Kidney (tissue), 14 donors: Measurements from ENCODE around the gene PCDH9. TPM values are rescaled to one million over a fixed set of nuclear protein-coding genes. Genes with fewer than 3 reads are reported as not detected.

Source experiments
- DNase-seq, 5 donors: peaks; one replicate each; pipeline ENCODE4 v3.0.0-alpha.2; 2013 to 2020
- FAIRE-seq: peaks from 2 replicates; lab custom pipeline; 2012; peaks lifted over from hg19 to GRCh38; lab: Jason Lieb, UNC
- H3K27ac ChIP-seq, 2 donors: one replicate each; pipeline ENCODE4 v1.7.0; 2013; ENCODE audit warnings: low read depth in 2 of 2, low read length in 2 of 2, inconsistent platforms in 1 of 2
- H3K27me3 ChIP-seq: one replicate; pipeline ENCODE4 v1.7.1; 2013; ENCODE audit warnings: low read length, inconsistent platforms; ENCODE audit not compliant: control insufficient read depth, insufficient read depth
- H3K36me3 ChIP-seq, 3 donors: one replicate each; pipeline versions ENCODE4 v1.7.0 to v1.7.1; 2013; ENCODE audit warnings: low read length in 3 of 3, control low read depth in 1 of 3, inconsistent platforms in 1 of 3; ENCODE audit not compliant: insufficient read depth in 3 of 3, control insufficient read depth in 2 of 3
- H3K4me1 ChIP-seq, 3 donors: one replicate each; pipeline versions ENCODE4 v1.7.0 to v1.7.1; 2013; ENCODE audit warnings: low read length in 3 of 3, inconsistent platforms in 1 of 3, low read depth in 1 of 3; ENCODE audit not compliant: control insufficient read depth in 2 of 3, insufficient read depth in 2 of 3
- H3K4me3 ChIP-seq, 3 donors: one replicate each; pipeline versions ENCODE4 v1.7.0 to v1.8.1; 2013; ENCODE audit warnings: low read length in 3 of 3, control low read depth in 1 of 3, inconsistent platforms in 1 of 3
- H3K9ac ChIP-seq, 3 donors: one replicate each; pipeline versions ENCODE4 v1.7.0 to v1.7.1; 2013; ENCODE audit warnings: low read length in 3 of 3, control low read depth in 1 of 3, inconsistent platforms in 1 of 3
- H3K9me3 ChIP-seq, 3 donors: one replicate each; pipeline versions ENCODE4 v1.7.0 to v1.7.1; 2013; ENCODE audit warnings: low read length in 3 of 3, control low read depth in 1 of 3, inconsistent platforms in 1 of 3; ENCODE audit not compliant: control insufficient read depth in 2 of 3, insufficient read depth in 1 of 3
- intact Hi-C: fragments of 100-400 bp; cut with DNase I; formaldehyde crosslinking; loops from one replicate; pipeline ENCODE4 v1.11.1; 2022
- polyA plus RNA-seq: library from polyadenylated mRNA; stranded (reverse); fragments of 350-450 nt; fragmentation: Illumina TruSeq; extraction: RNeasy Lipid Tissue Mini Kit (QIAGEN cat#74804); gene quantifications from one replicate; pipeline ENCODE4 v1.2.3, GENCODE V29; 2014; ENCODE audit warnings: low read depth, low replicate concordance; ENCODE audit not compliant: insufficient read depth
- total RNA-seq: library from RNA; stranded (reverse); fragmentation: NEBNext Ultra II Directional; extraction: Animal tissue kit (Norgen Biotek cat#: 25700); gene quantifications from one replicate; pipeline ENCODE4 v1.2.1, GENCODE V29; 2021
- TF ChIP-seq, protein P1 (sequence below): IDR thresholded peaks from 3 replicates; pipeline ENCODE4 v1.5.1; 2012; ENCODE audit warnings: mild to moderate bottlenecking, moderate library complexity, borderline replicate concordance; ENCODE audit not compliant: insufficient read depth; ENCODE audit errors: extremely low read depth
- donor health status: control.
- donor health status: control.
- donor health status: control.
- donor health status: control.
- donor health status: control.
- donor health status: DM: yes; HTN: yes; CAD: no.
- donor health status: Normal renal cell carcinoma (clear cell type).

Gene PCDH9
- total and polyA plus RNA-seq, 2 donors from 2014 or later = 1.6 to 9.5 TPM

DNA sequence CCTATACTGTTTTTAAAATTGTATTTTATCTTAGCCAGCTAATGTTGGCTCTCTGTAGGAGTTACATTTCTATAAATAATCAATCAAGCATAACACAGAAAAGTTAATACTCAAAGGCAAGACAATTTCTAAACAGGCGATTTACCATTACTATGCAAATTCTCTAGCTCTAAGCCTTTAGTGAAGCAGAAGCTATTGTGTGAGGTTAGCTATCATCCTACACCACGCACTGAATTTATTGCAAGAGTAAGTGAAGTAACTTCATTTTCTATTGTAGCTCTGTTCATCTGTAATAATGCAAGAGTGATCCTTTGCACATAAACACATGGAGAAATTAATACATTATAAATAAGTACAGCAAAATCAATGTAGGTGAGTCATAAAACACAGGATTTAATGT lies 439.3 kb downstream of the PCDH9 start:
- peak; percentile 27 for FAIRE-seq
- intact Hi-C loops = no loop called here
- Histone ChIP-seq H3K9me3 (no peaks in the 10 kb centered on the region), H3K4me1 (no peaks in the 10 kb centered on the region), H3K4me3 (no peak overlapping the region), H3K36me3 (no peaks in the 10 kb centered on the region), H3K27me3 (no peaks in the 10 kb centered on the region), H3K27ac (no peak overlapping the region), H3K9ac (no peak overlapping the region)
- DNase-seq = no peak
- TF ChIP-seq, protein P1, sequence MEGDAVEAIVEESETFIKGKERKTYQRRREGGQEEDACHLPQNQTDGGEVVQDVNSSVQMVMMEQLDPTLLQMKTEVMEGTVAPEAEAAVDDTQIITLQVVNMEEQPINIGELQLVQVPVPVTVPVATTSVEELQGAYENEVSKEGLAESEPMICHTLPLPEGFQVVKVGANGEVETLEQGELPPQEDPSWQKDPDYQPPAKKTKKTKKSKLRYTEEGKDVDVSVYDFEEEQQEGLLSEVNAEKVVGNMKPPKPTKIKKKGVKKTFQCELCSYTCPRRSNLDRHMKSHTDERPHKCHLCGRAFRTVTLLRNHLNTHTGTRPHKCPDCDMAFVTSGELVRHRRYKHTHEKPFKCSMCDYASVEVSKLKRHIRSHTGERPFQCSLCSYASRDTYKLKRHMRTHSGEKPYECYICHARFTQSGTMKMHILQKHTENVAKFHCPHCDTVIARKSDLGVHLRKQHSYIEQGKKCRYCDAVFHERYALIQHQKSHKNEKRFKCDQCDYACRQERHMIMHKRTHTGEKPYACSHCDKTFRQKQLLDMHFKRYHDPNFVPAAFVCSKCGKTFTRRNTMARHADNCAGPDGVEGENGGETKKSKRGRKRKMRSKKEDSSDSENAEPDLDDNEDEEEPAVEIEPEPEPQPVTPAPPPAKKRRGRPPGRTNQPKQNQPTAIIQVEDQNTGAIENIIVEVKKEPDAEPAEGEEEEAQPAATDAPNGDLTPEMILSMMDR = no peak

DNA sequence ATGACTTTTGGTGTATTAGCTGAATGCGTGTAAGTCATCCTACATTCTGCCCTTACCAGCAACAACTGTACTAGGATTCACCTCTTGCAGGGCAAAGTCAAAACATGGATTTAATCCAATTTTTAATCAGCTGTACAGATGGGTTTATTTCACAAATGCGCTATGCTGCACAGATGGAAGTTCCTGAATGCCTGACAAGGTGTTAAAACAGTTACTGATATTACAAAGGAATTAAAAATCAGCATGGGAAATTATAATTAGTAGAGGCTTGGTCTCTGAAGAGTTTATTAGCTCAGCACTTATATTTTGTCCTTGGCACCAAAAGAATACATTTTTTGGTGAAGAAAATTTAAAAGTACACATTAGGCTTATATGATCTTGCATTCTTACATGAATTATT lies 448.9 kb downstream of the PCDH9 start:
- H3K4me1 ChIP-seq = no peaks in the 10 kb centered on the region
- no peak for FAIRE-seq
- no peak overlapping the region for H3K9ac ChIP-seq
- H3K27me3 ChIP-seq = no peaks in the 10 kb centered on the region
- no peaks in the 10 kb centered on the region for H3K36me3 ChIP-seq
- no peak overlapping the region for H3K27ac ChIP-seq
- DNase-seq = no peak
- H3K4me3 ChIP-seq = no peak overlapping the region
- TF ChIP-seq, protein P1 = no peak
- intact Hi-C loops = no loop called here
- no peaks in the 10 kb centered on the region for H3K9me3 ChIP-seq

DNA sequence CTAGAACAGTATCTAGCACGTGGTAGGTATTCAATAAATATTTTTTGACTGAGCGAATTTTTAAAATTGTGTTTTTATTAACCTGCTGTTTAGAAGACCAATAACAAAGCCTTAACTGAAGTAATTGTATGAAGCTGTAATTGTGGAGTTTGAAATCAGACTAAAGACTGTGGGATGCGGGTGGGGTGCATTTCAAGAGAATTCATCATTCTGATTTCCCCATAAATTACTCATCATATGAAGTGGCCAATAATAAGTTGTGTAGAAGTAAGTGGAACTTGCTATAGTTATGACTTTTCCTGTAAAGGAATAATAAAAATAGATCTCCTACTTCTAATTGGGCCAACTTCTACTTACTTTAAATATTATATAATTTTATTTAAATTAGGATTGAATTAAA lies 449.3 kb downstream of the PCDH9 start:
- H3K36me3 ChIP-seq = no peaks in the 10 kb centered on the region
- no peak overlapping the region for H3K9ac ChIP-seq
- TF ChIP-seq, protein P1 = no peak
- H3K4me3 ChIP-seq = no peak overlapping the region
- H3K9me3 ChIP-seq = no peaks in the 10 kb centered on the region
- no peaks in the 10 kb centered on the region for H3K27me3 ChIP-seq
- intact Hi-C loops = no loop called here
- no peaks in the 10 kb centered on the region for H3K4me1 ChIP-seq
- no peak for DNase-seq
- no peak overlapping the region for H3K27ac ChIP-seq
- FAIRE-seq = no peak

DNA sequence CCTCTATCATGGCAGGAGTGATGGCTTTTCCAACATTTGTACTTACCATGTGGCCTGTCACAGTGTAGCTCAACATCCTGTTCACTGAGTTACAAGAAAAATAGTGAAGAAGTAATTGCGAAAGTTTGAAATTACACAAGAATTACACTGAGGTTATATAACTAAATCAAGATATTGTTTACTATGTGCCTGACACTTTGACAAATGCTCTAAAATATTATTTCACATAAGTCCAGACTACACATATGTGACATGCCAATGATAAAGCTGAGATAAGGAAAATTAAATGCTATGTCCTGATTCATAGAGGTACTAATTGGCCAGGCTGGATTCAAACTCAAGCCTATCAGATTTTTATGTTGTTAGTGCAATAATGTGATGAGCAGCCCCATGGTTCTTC lies 451.7 kb downstream of the PCDH9 start:
- DNase-seq = no peak
- TF ChIP-seq, protein P1 = no peak
- Histone ChIP-seq H3K4me1 (no peaks in the 10 kb centered on the region), H3K9ac (no peak overlapping the region), H3K36me3 (no peaks in the 10 kb centered on the region), H3K27me3 (no peaks in the 10 kb centered on the region), H3K4me3 (no peak overlapping the region), H3K9me3 (no peaks in the 10 kb centered on the region), H3K27ac (no peak overlapping the region)
- FAIRE-seq = no peak
- intact Hi-C loops = no loop called here
